ENCODE data around the gene SLFN12L. TPM values are rescaled to one million over a fixed set of nuclear protein-coding genes. Genes with fewer than 3 reads are reported as not detected.

The SLFN12L gene
- total and polyA plus RNA-seq, 12 donors: 0.13 to 2.0 (median 0.50) TPM; not detected in 1

DNA sequence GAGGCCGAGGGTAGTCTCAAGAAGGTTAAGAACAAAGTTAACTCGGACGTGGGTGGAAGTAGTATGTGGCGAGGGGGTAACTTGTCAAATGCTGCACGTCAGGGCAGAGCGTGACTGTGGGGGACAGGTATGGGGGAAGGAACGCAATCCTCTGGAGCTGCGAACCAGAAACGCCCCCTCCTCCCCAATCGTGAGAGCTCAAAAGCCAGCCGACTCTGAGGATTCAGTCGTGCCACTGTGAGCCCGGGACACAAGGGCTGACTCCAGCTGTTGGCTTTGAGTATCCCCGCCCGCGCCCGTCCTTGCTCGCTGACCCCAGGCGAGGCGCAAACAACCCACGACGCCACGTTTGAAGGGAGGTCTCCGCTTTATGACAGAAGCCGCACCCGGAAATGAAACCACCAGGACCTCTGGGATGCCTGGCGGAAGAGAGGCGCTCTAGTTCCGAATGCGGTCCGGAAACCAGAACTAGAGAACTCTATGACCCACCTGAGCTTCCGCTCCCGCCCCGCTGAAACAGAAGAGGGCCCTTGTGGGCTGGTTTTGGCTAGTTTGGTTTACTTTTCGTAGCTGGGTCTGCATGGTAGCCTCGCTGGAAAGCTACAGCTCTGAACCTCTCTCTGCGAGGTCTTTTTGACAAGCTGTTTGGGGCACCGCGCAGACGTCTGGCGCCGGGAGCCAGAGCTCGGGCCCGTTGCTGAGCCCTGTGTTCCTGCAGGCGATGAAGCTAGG, 40.9 kb upstream of the SLFN12L start, which contains the start of gene PEX12:
Gene PEX12 (minus strand): TSS at position 375 of the 732 bp plus-strand sequence. CDS start 550 bp downstream, outside the sequence.
- H3K27me3 ChIP-seq: no peaks in the 10 kb centered on the region
- WGBS, 4 donors: 0 to 1% (median 0%) methylated on average over 21 to 45 of the region's 45 CpGs
- H3K4me1 ChIP-seq (replicated peaks in 1 of 2): peaks cover 14 to 20% of the 10 kb centered on the region in 2 donors
- peak within 1 kb of the TSS; percentile 22 to 91 (median 83) for H3K27ac ChIP-seq
- peak within 1 kb of the TSS; percentile 29 to 96 (median 50) for H3K4me3 ChIP-seq
- peak; percentile 83 to 96 (median 91) for DNase-seq
- H3K9me3 ChIP-seq (replicated peaks in 1 of 3): no peaks in the 10 kb centered on the region
- H3K36me3 ChIP-seq (replicated peaks in 1 of 2): peaks cover 0 to 11% of the 10 kb centered on the region in 2 donors
- intact Hi-C loops (cut with DNase I): no loop called here
- TF ChIP-seq POLR2A (IDR thresholded peaks at IDR 0.05): peak in 1 of 2 donors; percentile 80
- TF ChIP-seq, protein P1, sequence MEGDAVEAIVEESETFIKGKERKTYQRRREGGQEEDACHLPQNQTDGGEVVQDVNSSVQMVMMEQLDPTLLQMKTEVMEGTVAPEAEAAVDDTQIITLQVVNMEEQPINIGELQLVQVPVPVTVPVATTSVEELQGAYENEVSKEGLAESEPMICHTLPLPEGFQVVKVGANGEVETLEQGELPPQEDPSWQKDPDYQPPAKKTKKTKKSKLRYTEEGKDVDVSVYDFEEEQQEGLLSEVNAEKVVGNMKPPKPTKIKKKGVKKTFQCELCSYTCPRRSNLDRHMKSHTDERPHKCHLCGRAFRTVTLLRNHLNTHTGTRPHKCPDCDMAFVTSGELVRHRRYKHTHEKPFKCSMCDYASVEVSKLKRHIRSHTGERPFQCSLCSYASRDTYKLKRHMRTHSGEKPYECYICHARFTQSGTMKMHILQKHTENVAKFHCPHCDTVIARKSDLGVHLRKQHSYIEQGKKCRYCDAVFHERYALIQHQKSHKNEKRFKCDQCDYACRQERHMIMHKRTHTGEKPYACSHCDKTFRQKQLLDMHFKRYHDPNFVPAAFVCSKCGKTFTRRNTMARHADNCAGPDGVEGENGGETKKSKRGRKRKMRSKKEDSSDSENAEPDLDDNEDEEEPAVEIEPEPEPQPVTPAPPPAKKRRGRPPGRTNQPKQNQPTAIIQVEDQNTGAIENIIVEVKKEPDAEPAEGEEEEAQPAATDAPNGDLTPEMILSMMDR (IDR thresholded peaks at IDR 0.05): no peak

DNA sequence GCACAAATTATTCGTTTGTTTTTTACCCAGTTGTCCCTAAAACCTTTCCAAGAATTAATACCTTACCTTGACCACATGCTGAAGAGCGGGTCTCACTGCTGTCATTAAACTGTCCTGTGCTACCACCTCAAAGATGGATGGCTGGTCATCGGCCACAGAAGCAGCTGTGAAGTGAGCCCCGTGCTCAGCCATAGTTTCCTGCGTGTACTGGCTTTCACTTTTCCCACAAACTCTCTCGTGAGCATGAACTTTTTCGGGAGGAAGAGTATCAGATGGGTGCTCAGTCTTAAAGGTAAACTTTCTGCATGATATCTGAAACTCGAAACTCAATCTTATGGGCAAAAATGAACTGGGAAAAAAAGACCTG, 40.3 kb upstream of the SLFN12L start:
- TF ChIP-seq, protein P1 (IDR thresholded peaks at IDR 0.05): no peak
- no peak for TF ChIP-seq POLR2A (IDR thresholded peaks at IDR 0.05)
- DNase-seq: peak in 2 of 7 donors; percentile 21 to 27
- no peaks in the 10 kb centered on the region for H3K27me3 ChIP-seq
- H3K27ac ChIP-seq: peak overlapping the region in 4 of 5 donors; percentile 76 to 91 (median 87)
- H3K4me3 ChIP-seq: peak overlapping the region in 3 of 4 donors; percentile 29 to 96 (median 58)
- peaks cover 14 to 20% of the 10 kb centered on the region in 2 donors for H3K4me1 ChIP-seq (replicated peaks in 1 of 2)
- H3K36me3 ChIP-seq (replicated peaks in 1 of 2): peaks cover 0 to 11% of the 10 kb centered on the region in 2 donors
- intact Hi-C loops (cut with DNase I): no loop called here
- 1 to 3% (median 2%) methylated on average over 8 of the region's 8 CpGs for WGBS, 4 donors
- no peaks in the 10 kb centered on the region for H3K9me3 ChIP-seq (replicated peaks in 1 of 3)

DNA sequence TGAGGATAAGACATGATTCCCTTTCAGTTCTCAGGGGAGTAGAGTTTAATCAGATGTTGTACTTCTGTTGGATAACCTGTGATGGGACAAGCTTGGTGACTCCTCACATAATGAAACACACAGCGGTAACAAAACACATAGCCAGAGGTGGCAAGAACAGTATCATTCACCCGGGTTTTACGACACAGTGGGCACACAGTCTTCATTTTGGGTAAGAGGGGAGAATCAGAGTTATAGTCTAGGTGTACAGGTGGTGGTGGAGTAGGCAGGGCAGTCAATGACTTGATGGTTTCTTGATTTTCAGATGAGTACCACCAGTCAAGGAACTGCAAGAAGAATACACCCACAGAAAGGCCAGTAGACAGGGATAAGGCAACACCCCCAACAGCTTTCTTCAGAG, 38.3 kb upstream of the SLFN12L start:
- Histone ChIP-seq H3K4me1 (replicated peaks in 1 of 2) (peaks cover 14 to 20% of the 10 kb centered on the region in 2 donors), H3K27me3 (no peaks in the 10 kb centered on the region), H3K9me3 (replicated peaks in 1 of 3) (no peaks in the 10 kb centered on the region), H3K4me3 (no peak overlapping the region), H3K36me3 (replicated peaks in 1 of 2) (peaks cover 0 to 11% of the 10 kb centered on the region in 2 donors), H3K27ac (no peak overlapping the region)
- no peak for TF ChIP-seq POLR2A (IDR thresholded peaks at IDR 0.05)
- TF ChIP-seq, protein P1 (IDR thresholded peaks at IDR 0.05): no peak
- 84 to 89% (median 88%) methylated on average over 3 of the region's 3 CpGs for WGBS, 4 donors
- DNase-seq: no peak
- intact Hi-C loops (cut with DNase I): no loop called here

DNA sequence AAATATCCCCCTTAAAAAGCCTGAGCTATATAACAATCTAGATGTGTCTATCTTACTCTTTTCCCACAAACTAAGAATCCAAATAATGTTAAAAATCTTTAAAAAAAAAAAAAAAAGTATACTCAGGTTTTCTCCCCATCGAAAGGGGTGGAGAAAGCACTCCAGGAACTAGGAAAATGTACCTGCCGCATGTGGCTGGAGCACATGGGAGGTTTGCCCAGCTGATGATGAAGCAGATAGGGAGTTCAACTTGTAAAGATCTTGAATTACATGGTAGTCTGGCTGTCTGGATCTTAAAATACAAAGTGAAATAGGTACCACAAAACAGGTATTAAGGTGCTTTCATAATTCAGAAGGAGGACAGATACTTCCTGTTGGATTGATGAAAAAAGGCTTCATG, 31.9 kb upstream of the SLFN12L start:
- 81 to 94% (median 90%) methylated on average over 2 of the region's 2 CpGs for WGBS, 4 donors
- H3K27ac ChIP-seq: no peak overlapping the region
- H3K4me1 ChIP-seq (replicated peaks in 1 of 2): peaks cover 7 to 22% of the 10 kb centered on the region in 2 donors
- no peaks in the 10 kb centered on the region for H3K27me3 ChIP-seq
- TF ChIP-seq, protein P1 (IDR thresholded peaks at IDR 0.05): no peak
- no peak for TF ChIP-seq POLR2A (IDR thresholded peaks at IDR 0.05)
- no peaks in the 10 kb centered on the region for H3K9me3 ChIP-seq (replicated peaks in 1 of 3)
- no peak overlapping the region for H3K4me3 ChIP-seq
- no peaks in the 10 kb centered on the region for H3K36me3 ChIP-seq (replicated peaks in 1 of 2)
- DNase-seq: no peak
- intact Hi-C loops (cut with DNase I): no loop called here
